GM23338 (cell line): ENCODE measurements around the gene RWDD3. TPM values are rescaled to one million over a fixed set of nuclear protein-coding genes. Genes with fewer than 3 reads are reported as not detected.

Experiments
- ATAC-seq: fragments of 200-7000 bp; cut with Tn5 transposase; 3 replicates; pipeline ENCODE4 v1.9.1; 2020
- DNase-seq: peaks from one replicate; pipeline ENCODE4 v3.0.0-alpha.2; 2015; ENCODE audit warnings: low spot score
- H2AFZ ChIP-seq: fragments of 200-600 bp; sonication (generic); 2 replicates; pipeline ENCODE4 v1.8.0; 2016; ENCODE audit warnings: antibody characterized with exemption, mild to moderate bottlenecking, moderate library complexity
- H3F3A ChIP-seq: fragments of 200-600 bp; sonication (generic); replicated peaks from 2 replicates; pipeline ENCODE4 v1.8.0; 2017; ENCODE audit warnings: antibody characterized with exemption, mixed run types, low read depth
- H3K27ac ChIP-seq: fragments of 200-600 bp; sonication (generic); 2 replicates; pipeline ENCODE4 v1.6.1; 2016; ENCODE audit warnings: low read depth
- H3K27me3 ChIP-seq: fragments of 200-600 bp; sonication (generic); 2 replicates; pipeline ENCODE4 v1.8.0; 2016; ENCODE audit warnings: mild to moderate bottlenecking, mixed run types, moderate library complexity; ENCODE audit not compliant: insufficient read depth
- H3K36me3 ChIP-seq: fragments of 200-600 bp; sonication (generic); 2 replicates; pipeline ENCODE4 v1.8.0; 2016; ENCODE audit warnings: mild to moderate bottlenecking; ENCODE audit not compliant: insufficient read depth
- H3K4me1 ChIP-seq: fragments of 200-600 bp; sonication (generic); 2 replicates; pipeline ENCODE4 v1.8.0; 2016; ENCODE audit warnings: mild to moderate bottlenecking, moderate library complexity; ENCODE audit not compliant: insufficient read depth
- H3K4me2 ChIP-seq: fragments of 200-600 bp; sonication (generic); 2 replicates; pipeline ENCODE4 v1.7.1; 2017; ENCODE audit warnings: mixed run types
- H3K4me3 ChIP-seq: fragments of 200-600 bp; sonication (generic); 2 replicates; pipeline ENCODE4 v1.6.1; 2016; ENCODE audit warnings: mixed run types
- H3K79me2 ChIP-seq: fragments of 200-600 bp; sonication (generic); replicated peaks from 2 replicates; pipeline ENCODE4 v1.8.0; 2017; ENCODE audit warnings: mild to moderate bottlenecking; ENCODE audit not compliant: insufficient read depth
- H3K9me2 ChIP-seq: fragments of 200-600 bp; sonication (generic); 2 replicates; pipeline ENCODE4 v1.8.0; 2017; ENCODE audit not compliant: insufficient read depth
- H4K20me1 ChIP-seq: fragments of 200-600 bp; sonication (generic); replicated peaks from 2 replicates; pipeline ENCODE4 v1.8.0; 2017; ENCODE audit warnings: mild to moderate bottlenecking; ENCODE audit not compliant: insufficient read depth
- H3K27ac Mint-ChIP-seq: 2 replicates; pipeline ENCODE4 v1.8.0; 2020; ENCODE audit warnings: inconsistent platforms, mild to moderate bottlenecking, moderate library complexity, mixed read lengths
- H3K27me3 Mint-ChIP-seq: 3 replicates; pipeline ENCODE4 v1.8.0; 2022; ENCODE audit warnings: low read depth, mild to moderate bottlenecking, moderate library complexity, mixed read lengths, inconsistent platforms; ENCODE audit not compliant: insufficient read depth, poor library complexity
- H3K36me3 Mint-ChIP-seq: 3 replicates; pipeline ENCODE4 v1.8.0; 2021; ENCODE audit warnings: low read depth, mild to moderate bottlenecking, inconsistent platforms, moderate library complexity, mixed read lengths
- H3K4me1 Mint-ChIP-seq: 3 replicates; pipeline ENCODE4 v1.8.0; 2020; ENCODE audit warnings: mild to moderate bottlenecking, inconsistent platforms, mixed read lengths
- H3K4me3 Mint-ChIP-seq: 3 replicates; pipeline ENCODE4 v1.8.0; 2021; ENCODE audit warnings: moderate library complexity, mild to moderate bottlenecking, inconsistent platforms, mixed read lengths
- H3K9me3 Mint-ChIP-seq: 3 replicates; pipeline ENCODE4 v1.8.0; 2020; ENCODE audit warnings: moderate library complexity, mild to moderate bottlenecking, inconsistent platforms, mixed read lengths
- CTCF ChIP-seq, 2 experiments: fragments of 200-600 bp in 1 of 2; sonication (generic) in 1 of 2; conservative IDR thresholded peaks; 2 replicates each; pipeline versions ENCODE4 v1.5.1 to v1.6.1; 2016 to 2017; ENCODE audit warnings: antibody characterized with exemption in 2 of 2, low read depth in 2 of 2, mild to moderate bottlenecking in 2 of 2, moderate library complexity in 1 of 2
- ETS1 ChIP-seq: IDR thresholded peaks from 2 replicates; pipeline ENCODE4 v1.6.1; 2016; ENCODE audit warnings: antibody characterized with exemption
- EZH2 ChIP-seq: fragments of 200-600 bp; sonication (generic); IDR thresholded peaks from one replicate; pipeline ENCODE4 v1.8.0; 2017; ENCODE audit warnings: antibody characterized with exemption, mild to moderate bottlenecking, low read depth; ENCODE audit not compliant: unreplicated experiment
- EZH2phosphoT487 ChIP-seq: fragments of 200-600 bp; sonication (generic); IDR thresholded peaks from one replicate; pipeline ENCODE4 v1.8.1; 2018; ENCODE audit warnings: antibody characterized with exemption; ENCODE audit not compliant: unreplicated experiment
- JUNB ChIP-seq: IDR thresholded peaks from one replicate; pipeline ENCODE4 v1.6.1; 2016; ENCODE audit warnings: antibody characterized with exemption; ENCODE audit not compliant: unreplicated experiment
- NANOG ChIP-seq: IDR thresholded peaks from 2 replicates; pipeline ENCODE4 v1.6.1; 2016; ENCODE audit warnings: antibody characterized with exemption, borderline replicate concordance
- POLR2AphosphoS5 ChIP-seq: IDR thresholded peaks from 2 replicates; pipeline ENCODE4 v1.6.1; 2016; ENCODE audit warnings: antibody characterized with exemption, low read depth
- STAT1 ChIP-seq: IDR thresholded peaks from one replicate; pipeline ENCODE4 v1.6.1; 2016; ENCODE audit warnings: antibody characterized with exemption; ENCODE audit not compliant: unreplicated experiment
- ZNF114 ChIP-seq: fragments of 250-450 bp; sonication (Bioruptor Pico); IDR thresholded peaks from 2 replicates; pipeline ENCODE4 v1.5.0; 2020; ENCODE audit warnings: mild to moderate bottlenecking, moderate library complexity
- ZNF331 ChIP-seq: fragments of 250-450 bp; sonication (Bioruptor Pico); IDR thresholded peaks from 2 replicates; pipeline ENCODE4 v1.5.0; 2020; ENCODE audit warnings: low read depth, mild to moderate bottlenecking, moderate library complexity
- ZNF462 ChIP-seq: fragments of 250-450 bp; sonication (Bioruptor Pico); IDR thresholded peaks from 2 replicates; pipeline ENCODE4 v1.5.0; 2020; ENCODE audit warnings: mild to moderate bottlenecking, moderate library complexity
- polyA plus RNA-seq: library from polyadenylated mRNA; unstranded; fragments of >200 nt; fragmentation: Nextera tagmentation; extraction: Ambion mirVana; gene quantifications from 2 replicates; pipeline ENCODE4 v1.2.1, GENCODE V29; 2016
- total RNA-seq: library from RNA; depleted of rRNA; stranded (reverse); fragments of >200 nt; shearing (Covaris generic); gene quantifications from 2 replicates; pipeline ENCODE4 v1.2.3, GENCODE V29; 2014

Gene RWDD3
- total and polyA plus RNA-seq, 2 experiments from 2014 or later: 19.3 to 50.7 TPM

- Histone ChIP-seq H3K79me2 (no peaks in the 10 kb centered on the region), H3K4me2 (no peak overlapping the region), H3K27ac (no peak overlapping the region), H3K36me3 (no peaks in the 10 kb centered on the region), H2AFZ (no peak overlapping the region), H3K4me3 (no peak overlapping the region), H3K4me1 (no peaks in the 10 kb centered on the region), H4K20me1 (no peaks in the 10 kb centered on the region), H3F3A (no peaks in the 10 kb centered on the region), H3K27me3 (no peaks in the 10 kb centered on the region), H3K9me2 (0 out of 2 replicates have a peak, but pooled peaks cover 4% of the 10 kb centered on the region)
- Mint-ChIP-seq H3K36me3 (no peaks in the 10 kb centered on the region), H3K27me3 (peaks cover 2% of the 10 kb centered on the region), H3K4me3 (no peak overlapping the region), H3K27ac (no peak overlapping the region), H3K4me1 (no peaks in the 10 kb centered on the region), H3K9me3 (no peaks in the 10 kb centered on the region)
- TF ChIP-seq ETS1: no peak
- no peak for TF ChIP-seq POLR2AphosphoS5
- no peak for TF ChIP-seq CTCF (conservative IDR thresholded peaks at IDR 0.05; ENCODE audit: low read depth in 2 of 2)
- TF ChIP-seq EZH2: no peak
- TF ChIP-seq STAT1: no peak
- TF ChIP-seq ZNF331 (CRISPR knock-in tag): no peak
- no peak for DNase-seq
- no peak for ATAC-seq
These were observed 29.4 kb downstream of the RWDD3 start for GRCh38 chr1:95263450-95263849.

GRCh38 chr1:95265106-95265505 lies 31.1 kb downstream of the RWDD3 start:
- H3F3A ChIP-seq: no peaks in the 10 kb centered on the region
- Mint-ChIP-seq H3K27ac (no peak overlapping the region), H3K4me1 (no peaks in the 10 kb centered on the region), H3K9me3 (no peaks in the 10 kb centered on the region), H3K27me3 (peaks cover 2% of the 10 kb centered on the region), H3K4me3 (no peak overlapping the region), H3K36me3 (no peaks in the 10 kb centered on the region)
- H3K4me2 ChIP-seq: no peak overlapping the region
- H3K36me3 ChIP-seq: no peaks in the 10 kb centered on the region
- H4K20me1 ChIP-seq: no peaks in the 10 kb centered on the region
- 0 out of 2 replicates have a peak, but pooled peaks cover 4% of the 10 kb centered on the region for H3K9me2 ChIP-seq
- H3K27ac ChIP-seq: no peak overlapping the region
- H3K4me1 ChIP-seq: no peaks in the 10 kb centered on the region
- no peaks in the 10 kb centered on the region for H3K27me3 ChIP-seq
- H3K4me3 ChIP-seq: no peak overlapping the region
- ATAC-seq: no peak
- no peaks in the 10 kb centered on the region for H3K79me2 ChIP-seq
- no peak for DNase-seq
- no peak overlapping the region for H2AFZ ChIP-seq
- TF ChIP-seq ZNF114 (CRISPR knock-in tag): no peak
- no peak for TF ChIP-seq CTCF (conservative IDR thresholded peaks at IDR 0.05; ENCODE audit: low read depth in 2 of 2)
- no peak for TF ChIP-seq NANOG
- no peak for TF ChIP-seq ZNF462 (CRISPR knock-in tag)
- TF ChIP-seq EZH2: no peak
- TF ChIP-seq JUNB: no peak
- TF ChIP-seq EZH2phosphoT487: no peak
- TF ChIP-seq POLR2AphosphoS5: no peak
